Neural cell (in vitro differentiated cells): ENCODE data around the gene EN1.
A peak's percentile ranks its signal among the peaks of the same experiment; 100 is the strongest.

Experiments
- EP300 ChIP-seq: fragments of 450-650 bp; conservative IDR thresholded peaks from 2 replicates; pipeline ENCODE4 v1.6.1; 2014; ENCODE audit warnings: antibody characterized with exemption, mild to moderate bottlenecking, moderate library complexity; ENCODE audit not compliant: poor library complexity, severe bottlenecking
- EZH2 ChIP-seq: fragments of 200-600, 300-800 bp; shearing (Covaris generic), sonication (generic); IDR thresholded peaks from 2 replicates; pipeline ENCODE4 v1.6.1; 2014; ENCODE audit warnings: antibody characterized with exemption, low read length, borderline replicate concordance, mild to moderate bottlenecking; ENCODE audit not compliant: insufficient read depth, poor library complexity, severe bottlenecking
- POLR2AphosphoS5 ChIP-seq: IDR thresholded peaks from 2 replicates; pipeline ENCODE4 v1.6.1; 2012
- RAD21 ChIP-seq: fragments of 450-650 bp; conservative IDR thresholded peaks from 2 replicates; pipeline ENCODE4 v1.6.1; 2014; ENCODE audit warnings: antibody characterized with exemption, mild to moderate bottlenecking, moderate library complexity
- SMC3 ChIP-seq: fragments of 450-650 bp; conservative IDR thresholded peaks from 2 replicates; pipeline ENCODE4 v1.6.1; 2014; ENCODE audit warnings: antibody characterized with exemption, mild to moderate bottlenecking, moderate library complexity; ENCODE audit not compliant: poor library complexity
- TAF1 ChIP-seq: IDR thresholded peaks from 2 replicates; pipeline ENCODE4 v1.6.1; 2012; ENCODE audit warnings: low read depth
- TF ChIP-seq, protein P1 (sequence below): fragments of 450-650 bp; IDR thresholded peaks from 2 replicates; pipeline ENCODE4 v1.5.1; 2014; ENCODE audit warnings: antibody characterized with exemption, mild to moderate bottlenecking, moderate library complexity; ENCODE audit not compliant: poor library complexity, severe bottlenecking

DNA sequence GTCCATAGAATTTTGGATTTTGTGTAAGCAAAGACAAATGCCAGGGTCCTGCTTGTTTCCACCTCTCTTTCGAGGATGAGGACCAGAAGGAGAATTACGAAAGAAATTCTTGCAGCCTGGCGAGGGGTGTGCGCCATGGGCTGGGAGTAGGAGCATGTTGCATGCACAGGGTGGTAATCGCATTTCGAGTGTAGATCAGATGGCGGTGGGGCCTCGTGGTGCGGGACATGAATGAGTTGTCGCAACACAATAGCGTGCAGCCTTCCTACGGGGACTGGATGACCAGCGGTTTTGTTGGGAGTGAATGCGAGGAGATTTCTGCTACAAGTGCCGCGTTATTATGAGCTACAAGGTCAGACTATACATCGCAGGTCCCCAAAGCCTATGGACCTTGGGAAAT is 4.2 kb upstream of the EN1 start:
- no peak for TF ChIP-seq EZH2
- TF ChIP-seq, protein P1, sequence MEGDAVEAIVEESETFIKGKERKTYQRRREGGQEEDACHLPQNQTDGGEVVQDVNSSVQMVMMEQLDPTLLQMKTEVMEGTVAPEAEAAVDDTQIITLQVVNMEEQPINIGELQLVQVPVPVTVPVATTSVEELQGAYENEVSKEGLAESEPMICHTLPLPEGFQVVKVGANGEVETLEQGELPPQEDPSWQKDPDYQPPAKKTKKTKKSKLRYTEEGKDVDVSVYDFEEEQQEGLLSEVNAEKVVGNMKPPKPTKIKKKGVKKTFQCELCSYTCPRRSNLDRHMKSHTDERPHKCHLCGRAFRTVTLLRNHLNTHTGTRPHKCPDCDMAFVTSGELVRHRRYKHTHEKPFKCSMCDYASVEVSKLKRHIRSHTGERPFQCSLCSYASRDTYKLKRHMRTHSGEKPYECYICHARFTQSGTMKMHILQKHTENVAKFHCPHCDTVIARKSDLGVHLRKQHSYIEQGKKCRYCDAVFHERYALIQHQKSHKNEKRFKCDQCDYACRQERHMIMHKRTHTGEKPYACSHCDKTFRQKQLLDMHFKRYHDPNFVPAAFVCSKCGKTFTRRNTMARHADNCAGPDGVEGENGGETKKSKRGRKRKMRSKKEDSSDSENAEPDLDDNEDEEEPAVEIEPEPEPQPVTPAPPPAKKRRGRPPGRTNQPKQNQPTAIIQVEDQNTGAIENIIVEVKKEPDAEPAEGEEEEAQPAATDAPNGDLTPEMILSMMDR, result no peak
- TF ChIP-seq EP300, result no peak
- TF ChIP-seq POLR2AphosphoS5, result peak; percentile 58
- TF ChIP-seq TAF1, result no peak
- TF ChIP-seq RAD21, result no peak
- TF ChIP-seq SMC3, result no peak
